HepG2 (cell line): ENCODE data around the gene C5. TPM values are rescaled to one million over a fixed set of nuclear protein-coding genes. Genes with fewer than 3 reads are reported as not detected.

ENCODE experiments used
- ATAC-seq: fragments of 200-7000 bp; cut with Tn5 transposase; 3 replicates; pipeline ENCODE4 v1.9.1; 2020; ENCODE audit warnings: mild to moderate bottlenecking, moderate library complexity
- BruUV-seq: library from RNA; stranded (reverse); fragments of 400-500 nt; replicated peaks from 2 replicates; lab custom pipeline; 2021; lab: Mats Ljungman, UMichigan
- CTCF ChIA-PET: fragments of 300-600 bp; formaldehyde crosslinking; extraction: SDS; loops from one replicate; lab custom pipeline; 2021; ENCODE audit warnings: low total read pairs, inconsistent platforms, low intra/inter-chr PET ratio; lab: Yijun Ruan, JAX
- POLR2A ChIA-PET: fragments of 350-600 bp; sonication (Branson Sonifier 250); formaldehyde crosslinking; loops from one replicate; lab custom pipeline; 2020; ENCODE audit warnings: antibody characterized with exemption, inconsistent platforms; lab: Yijun Ruan, JAX
- DNase-seq: peaks from one replicate; pipeline ENCODE4 v3.0.0-alpha.2; 2015; ENCODE audit warnings: low spot score
- FAIRE-seq: peaks from 3 replicates; lab custom pipeline; 2011; peaks lifted over from hg19 to GRCh38; lab: Jason Lieb, UNC
- H2AFZ ChIP-seq: one replicate; pipeline ENCODE4 v1.6.1; 2011; ENCODE audit warnings: low read length, inconsistent platforms
- H3K27ac ChIP-seq: fragments of 300-600 bp; 3 replicates; pipeline ENCODE4 v1.8.0; 2011; ENCODE audit warnings: mixed run types, mild to moderate bottlenecking, mixed read lengths, low read length, inconsistent platforms; ENCODE audit not compliant: insufficient read depth; ENCODE audit errors: extremely low read length
- H3K27me3 ChIP-seq, 2 experiments: fragments of 200-600 bp in 1 of 2; 2 replicates in 1 of 2; 3 replicates in 1 of 2; pipeline versions ENCODE4 v1.6.0 to v1.8.0; 2011; ENCODE audit warnings: low read length in 2 of 2, mild to moderate bottlenecking in 2 of 2, moderate library complexity in 2 of 2, inconsistent platforms in 1 of 2; ENCODE audit not compliant: insufficient read depth in 2 of 2, control insufficient read depth in 1 of 2
- H3K36me3 ChIP-seq, 2 experiments: fragments of 200-600 bp in 1 of 2; replicated peaks in 1 of 2; 2 replicates in 1 of 2; 3 replicates in 1 of 2; pipeline versions ENCODE4 v1.5.1 to v1.8.0; 2011; ENCODE audit warnings: low read length in 2 of 2, inconsistent platforms in 1 of 2; ENCODE audit not compliant: insufficient read depth in 2 of 2, control insufficient read depth in 1 of 2
- H3K4me1 ChIP-seq: 2 replicates; pipeline ENCODE4 v1.5.1; 2012; ENCODE audit warnings: low read length, inconsistent platforms; ENCODE audit not compliant: insufficient read depth
- H3K4me2 ChIP-seq: 2 replicates; pipeline ENCODE4 v1.6.0; 2011; ENCODE audit warnings: low read depth, low read length, inconsistent platforms
- H3K4me3 ChIP-seq, 3 experiments: fragments of 200-600 bp in 1 of 3; sonication (generic), shearing (Covaris generic) in 1 of 3; replicated peaks in 1 of 3; 2 replicates each; pipeline ENCODE4 v1.5.1; 2011 to 2016; ENCODE audit warnings: low read length in 3 of 3, inconsistent platforms in 2 of 3, low read depth in 2 of 3, mild to moderate bottlenecking in 2 of 3, control low read depth in 1 of 3, mixed read lengths in 1 of 3; ENCODE audit not compliant: insufficient read depth in 1 of 3
- H3K79me2 ChIP-seq: one replicate; pipeline ENCODE4 v1.6.1; 2011; ENCODE audit warnings: low read length, inconsistent platforms; ENCODE audit not compliant: insufficient read depth
- H3K9ac ChIP-seq: 2 replicates; pipeline ENCODE4 v1.6.0; 2011; ENCODE audit warnings: mild to moderate bottlenecking, low read depth, low read length, inconsistent platforms; ENCODE audit not compliant: insufficient read depth
- H3K9me3 ChIP-seq: 2 replicates; pipeline ENCODE4 v1.5.1; 2012; ENCODE audit warnings: mild to moderate bottlenecking, low read length
- H4K20me1 ChIP-seq: 2 replicates; pipeline ENCODE4 v1.6.0; 2011; ENCODE audit warnings: inconsistent platforms, mild to moderate bottlenecking, low read length, moderate library complexity; ENCODE audit not compliant: insufficient read depth
- CSRNP2 ChIP-seq: sonication (generic); formaldehyde crosslinking; conservative IDR thresholded peaks from 2 replicates; pipeline ENCODE4 v1.8.0; 2022; ENCODE audit warnings: low read depth, missing genetic modification reagents
- KDM5B ChIP-seq: sonication (generic); formaldehyde crosslinking; IDR thresholded peaks from 2 replicates; pipeline ENCODE4 v1.4.0; 2020; ENCODE audit warnings: missing genetic modification reagents, mild to moderate bottlenecking, borderline replicate concordance
- MAFK ChIP-seq, 2 experiments: IDR thresholded peaks in 1 of 2; conservative IDR thresholded peaks in 1 of 2; 2 replicates each; pipeline ENCODE4 v1.6.1; 2011; ENCODE audit warnings: improper control_type of control experiment in 2 of 2, low read length in 2 of 2
- MLLT10 ChIP-seq: sonication (generic); formaldehyde crosslinking; IDR thresholded peaks from 2 replicates; pipeline ENCODE4 v1.4.0; 2020; ENCODE audit warnings: missing genetic modification reagents
- MTERF4 ChIP-seq: sonication (generic); formaldehyde crosslinking; IDR thresholded peaks from 2 replicates; pipeline ENCODE4 v1.8.0; 2023; ENCODE audit warnings: mild to moderate bottlenecking, missing genetic modification reagents
- PRDM15 ChIP-seq: sonication (generic); formaldehyde crosslinking; IDR thresholded peaks from 2 replicates; pipeline ENCODE4 v1.4.0; 2020; ENCODE audit warnings: missing genetic modification reagents
- TCF12 ChIP-seq, 2 experiments: fragments of 450-650 bp in 1 of 2; sonication (generic) in 1 of 2; formaldehyde crosslinking in 1 of 2; IDR thresholded peaks; 2 replicates each; pipeline versions ENCODE4 v1.6.1 to v1.8.0; 2017 to 2022; ENCODE audit warnings: antibody characterized with exemption in 1 of 2, mild to moderate bottlenecking in 1 of 2, missing genetic modification reagents in 1 of 2, moderate library complexity in 1 of 2
- THRA ChIP-seq: sonication (generic); formaldehyde crosslinking; IDR thresholded peaks from 2 replicates; pipeline ENCODE4 v1.4.0; 2020; ENCODE audit warnings: missing genetic modification reagents, borderline replicate concordance
- ZFP37 ChIP-seq: sonication (generic); formaldehyde crosslinking; IDR thresholded peaks from 2 replicates; pipeline ENCODE4 v1.4.0; 2020; ENCODE audit warnings: missing genetic modification reagents, borderline replicate concordance
- ZNF12 ChIP-seq: sonication (generic); formaldehyde crosslinking; IDR thresholded peaks from 2 replicates; pipeline ENCODE4 v1.5.0; 2020; ENCODE audit warnings: missing genetic modification reagents
- ZNF180 ChIP-seq: sonication (generic); formaldehyde crosslinking; IDR thresholded peaks from 2 replicates; pipeline ENCODE4 v1.4.0; 2020; ENCODE audit warnings: low read depth, missing genetic modification reagents, borderline replicate concordance
- ZNF598 ChIP-seq: sonication (generic); formaldehyde crosslinking; IDR thresholded peaks from 2 replicates; pipeline ENCODE4 v1.5.1; 2020; ENCODE audit warnings: mild to moderate bottlenecking, missing genetic modification reagents, borderline replicate concordance
- ZNF605 ChIP-seq: sonication (generic); formaldehyde crosslinking; IDR thresholded peaks from 2 replicates; pipeline ENCODE4 v1.8.0; 2022; ENCODE audit warnings: mild to moderate bottlenecking, missing genetic modification reagents
- WGBS: methylation state at CpG from one replicate; pipeline ENCODE4 v1.1.6; 2017; ENCODE audit warnings: low lambda C conversion rate; 5-methylcytosine and 5-hydroxymethylcytosine counted together
- in situ Hi-C: cut with HindIII; loops from 2 replicates; pipeline ENCODE4 v1.10.0; 2017; ENCODE audit warnings: low pct_unique_long_range_greater_than_20kb; ENCODE audit not compliant: extremely low pct_ligation_motif_present
- intact Hi-C: fragments of 100-400 bp; cut with micrococcal nuclease; formaldehyde crosslinking; loops from one replicate; pipeline ENCODE4 v1.10.0; 2022; ENCODE audit not compliant: unreplicated experiment
- polyA plus RNA-seq, 8 experiments: library from polyadenylated mRNA; depleted of rRNA in 3 of 8; stranded (reverse) in 7 of 8; unstranded in 1 of 8; fragments of >200 nt; fragmentation: Illumina TruSeq in 4 of 8; extraction: Trizol in 4 of 8; gene quantifications; 2 replicates each; pipeline versions ENCODE4 v1.2.1 to v1.2.3, GENCODE V29; 2011 to 2016; ENCODE audit warnings: low read depth in 4 of 8, missing spikeins in 1 of 8, mixed read lengths in 1 of 8; ENCODE audit not compliant: insufficient read depth in 1 of 8
- total RNA-seq, 5 experiments: library from RNA; depleted of rRNA; stranded (reverse); fragments of >200 nt; fragmentation: Illumina TruSeq; extraction: Trizol; gene quantifications; 2 replicates each; pipeline ENCODE4 v1.2.3, GENCODE V29; 2016; ENCODE audit warnings: low read depth in 1 of 5

Gene C5
- total and polyA plus RNA-seq, 2 of the 13 experiments (the other 11 are each of a cell fraction or from before 2014, with no cell fraction given) = 57.6 to 192 TPM

- TF ChIP-seq ZFP37 = peak; percentile 79; the same call in 1 of the 2 replicates
- TF ChIP-seq TCF12 (IDR thresholded peaks at IDR 0.05) = no peak
- no peak for TF ChIP-seq TCF12 (CRISPR knock-in tag; IDR thresholded peaks at IDR 0.05)
- TF ChIP-seq MAFK (conservative IDR thresholded peaks at IDR 0.05 in 1 of 2, IDR thresholded peaks at IDR 0.05 in 1 of 2; ENCODE audit: low read length in 2 of 2) = no peak
- no peak for TF ChIP-seq MLLT10 (CRISPR knock-in tag)
- TF ChIP-seq CSRNP2 (CRISPR knock-in tag) = no peak
- TF ChIP-seq ZNF598 (CRISPR knock-in tag) = peak; percentile 97; the same call in 1 of the 2 replicates
Observed at GRCh38 chr9:121074370-121075250, 24.5 kb upstream of the C5 start, which contains the start of gene CNTRL (continued).

GRCh38 chr9:121073038-121073437 lies 23.0 kb upstream of the C5 start:
- Histone ChIP-seq H4K20me1 (no peaks in the 10 kb centered on the region), H3K27ac (no peak overlapping the region), H3K79me2 (no peaks in the 10 kb centered on the region)
- WGBS = 88% methylated on average over 4 of the region's 4 CpGs
- in situ Hi-C loops = no loop called here
- no TSS peak for BruUV-seq
- no peak for FAIRE-seq
- TF ChIP-seq KDM5B (no peak), ZNF180 (no peak), THRA (no peak), ZNF605 (CRISPR knock-in tag) (no peak), MTERF4 (CRISPR knock-in tag) (no peak), PRDM15 (CRISPR knock-in tag) (0 out of 2 replicates have a peak, but pooled peaks have one; percentile 52), ZNF12 (no peak)
- TF ChIP-seq, all 625 proteins: peak for 1
- ChIA-PET POLR2A (no interaction called here), CTCF (no interaction called here)
- no peak overlapping the region for H3K4me3 ChIP-seq
- peaks cover 7% of the 10 kb centered on the region; the same call in 1 of the 2 replicates for H3K9me3 ChIP-seq
- H3K4me1 ChIP-seq = peaks cover 24% of the 10 kb centered on the region
- no peak for ATAC-seq
- no peak overlapping the region for H3K4me2 ChIP-seq
- DNase-seq = no peak
- H3K27me3 ChIP-seq = no peaks in the 10 kb centered on the region
- H2AFZ ChIP-seq = no peak overlapping the region
- intact Hi-C loops = no loop called here
- H3K36me3 ChIP-seq = no peaks in the 10 kb centered on the region
- H3K9ac ChIP-seq = no peak overlapping the region
